Measurements from ENCODE around the gene ZBTB7A. TPM values are rescaled to one million over a fixed set of nuclear protein-coding genes. Genes with fewer than 3 reads are reported as not detected.

ZBTB7A gene
- total and polyA plus RNA-seq, 10 of the 15 experiments (the other 5 are each of a cell fraction or from before 2014, with no cell fraction given) = 0.26 to 42.4 (median 4.5) TPM

DNA sequence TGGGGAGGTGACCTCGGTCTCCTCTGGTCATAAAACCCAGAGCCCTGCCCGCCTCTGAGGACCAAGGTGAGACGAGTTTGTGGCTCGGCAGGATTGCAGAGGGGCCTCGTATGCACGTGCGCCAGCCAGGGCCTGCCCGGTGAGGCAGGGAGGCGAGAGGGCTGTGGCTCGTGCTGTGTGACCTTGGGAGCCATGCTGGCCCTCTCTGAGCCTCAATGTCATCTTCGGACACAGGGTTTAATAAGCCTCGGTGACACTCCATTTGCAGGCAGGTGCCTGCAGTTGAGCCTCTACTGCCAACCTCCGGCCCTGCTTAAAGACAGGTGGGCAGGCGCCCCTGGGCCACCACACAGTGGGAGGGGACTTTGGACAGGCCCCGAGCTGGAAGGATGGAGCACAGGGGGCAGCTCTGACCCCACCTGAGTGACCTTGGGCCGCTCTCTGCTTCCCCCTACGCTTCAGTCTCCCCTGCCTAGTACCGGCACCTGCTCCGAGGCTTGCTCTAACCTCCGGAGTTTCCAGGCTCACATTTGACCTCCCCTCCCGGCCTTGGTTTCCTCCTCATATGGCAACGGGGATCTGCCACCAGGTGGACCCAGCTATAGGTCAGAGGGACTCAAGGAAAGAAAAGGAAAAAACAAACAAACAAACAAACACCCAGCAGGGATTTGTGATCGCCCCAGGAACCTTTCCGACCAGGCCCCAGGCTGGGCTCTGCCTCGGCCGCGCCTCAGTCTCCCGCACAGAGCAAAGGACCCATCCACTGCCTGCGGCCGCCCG lies 3.1 kb downstream of the ZBTB7A start (continued):
- TF ChIP-seq TCF3 (IDR thresholded peaks at IDR 0.05; ENCODE audit: borderline replicate concordance, insufficient read depth, low read depth, low read length) (no peak), BMI1 (IDR thresholded peaks at IDR 0.05; ENCODE audit: borderline replicate concordance) (no peak), EED (IDR thresholded peaks at IDR 0.05; ENCODE audit: low read depth) (no peak), POU2F2 (IDR thresholded peaks at IDR 0.05; ENCODE audit: borderline replicate concordance, low read depth, low read length) (no peak), TCF12 (IDR thresholded peaks at IDR 0.05; ENCODE audit: low read depth, low read length) (0 out of 2 replicates have a peak, but pooled peaks have one; percentile 2), MTA3 (IDR thresholded peaks at IDR 0.05; ENCODE audit: borderline replicate concordance, low read length) (no peak), POLR2A (IDR thresholded peaks at IDR 0.05; ENCODE audit: low read depth, low read length) (peak; percentile 7), MEF2A (IDR thresholded peaks at IDR 0.05; ENCODE audit: insufficient read depth, low read depth, low read length) (no peak), EP300 (IDR thresholded peaks at IDR 0.05; ENCODE audit: borderline replicate concordance in 1 of 2, control insufficient read depth in 1 of 2, low read depth in 2 of 2, low read length in 2 of 2) (no peak), EGR1 (IDR thresholded peaks at IDR 0.05; ENCODE audit: borderline replicate concordance in 1 of 2, low read depth in 2 of 2, low read length in 2 of 2) (no peak), SMARCA5 (IDR thresholded peaks at IDR 0.05) (peak; percentile 95), TARDBP (IDR thresholded peaks at IDR 0.05; ENCODE audit: borderline replicate concordance) (no peak), BACH1 (IDR thresholded peaks at IDR 0.05; ENCODE audit: borderline replicate concordance) (peak; percentile 12; the same call in 1 of the 2 replicates), NR2F1 (conservative IDR thresholded peaks at IDR 0.05) (0 out of 2 replicates have a peak, but pooled peaks have one; percentile 21), POLR2AphosphoS5 (IDR thresholded peaks at IDR 0.05; ENCODE audit: low read length) (peak; percentile 12; the same call in 1 of the 2 replicates), ZBTB33 (IDR thresholded peaks at IDR 0.05) (no peak)
- TF ChIP-seq, protein P1, sequence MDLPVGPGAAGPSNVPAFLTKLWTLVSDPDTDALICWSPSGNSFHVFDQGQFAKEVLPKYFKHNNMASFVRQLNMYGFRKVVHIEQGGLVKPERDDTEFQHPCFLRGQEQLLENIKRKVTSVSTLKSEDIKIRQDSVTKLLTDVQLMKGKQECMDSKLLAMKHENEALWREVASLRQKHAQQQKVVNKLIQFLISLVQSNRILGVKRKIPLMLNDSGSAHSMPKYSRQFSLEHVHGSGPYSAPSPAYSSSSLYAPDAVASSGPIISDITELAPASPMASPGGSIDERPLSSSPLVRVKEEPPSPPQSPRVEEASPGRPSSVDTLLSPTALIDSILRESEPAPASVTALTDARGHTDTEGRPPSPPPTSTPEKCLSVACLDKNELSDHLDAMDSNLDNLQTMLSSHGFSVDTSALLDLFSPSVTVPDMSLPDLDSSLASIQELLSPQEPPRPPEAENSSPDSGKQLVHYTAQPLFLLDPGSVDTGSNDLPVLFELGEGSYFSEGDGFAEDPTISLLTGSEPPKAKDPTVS (IDR thresholded peaks at IDR 0.05; ENCODE audit: low read depth, low read length) = no peak
- TF ChIP-seq, protein P2, sequence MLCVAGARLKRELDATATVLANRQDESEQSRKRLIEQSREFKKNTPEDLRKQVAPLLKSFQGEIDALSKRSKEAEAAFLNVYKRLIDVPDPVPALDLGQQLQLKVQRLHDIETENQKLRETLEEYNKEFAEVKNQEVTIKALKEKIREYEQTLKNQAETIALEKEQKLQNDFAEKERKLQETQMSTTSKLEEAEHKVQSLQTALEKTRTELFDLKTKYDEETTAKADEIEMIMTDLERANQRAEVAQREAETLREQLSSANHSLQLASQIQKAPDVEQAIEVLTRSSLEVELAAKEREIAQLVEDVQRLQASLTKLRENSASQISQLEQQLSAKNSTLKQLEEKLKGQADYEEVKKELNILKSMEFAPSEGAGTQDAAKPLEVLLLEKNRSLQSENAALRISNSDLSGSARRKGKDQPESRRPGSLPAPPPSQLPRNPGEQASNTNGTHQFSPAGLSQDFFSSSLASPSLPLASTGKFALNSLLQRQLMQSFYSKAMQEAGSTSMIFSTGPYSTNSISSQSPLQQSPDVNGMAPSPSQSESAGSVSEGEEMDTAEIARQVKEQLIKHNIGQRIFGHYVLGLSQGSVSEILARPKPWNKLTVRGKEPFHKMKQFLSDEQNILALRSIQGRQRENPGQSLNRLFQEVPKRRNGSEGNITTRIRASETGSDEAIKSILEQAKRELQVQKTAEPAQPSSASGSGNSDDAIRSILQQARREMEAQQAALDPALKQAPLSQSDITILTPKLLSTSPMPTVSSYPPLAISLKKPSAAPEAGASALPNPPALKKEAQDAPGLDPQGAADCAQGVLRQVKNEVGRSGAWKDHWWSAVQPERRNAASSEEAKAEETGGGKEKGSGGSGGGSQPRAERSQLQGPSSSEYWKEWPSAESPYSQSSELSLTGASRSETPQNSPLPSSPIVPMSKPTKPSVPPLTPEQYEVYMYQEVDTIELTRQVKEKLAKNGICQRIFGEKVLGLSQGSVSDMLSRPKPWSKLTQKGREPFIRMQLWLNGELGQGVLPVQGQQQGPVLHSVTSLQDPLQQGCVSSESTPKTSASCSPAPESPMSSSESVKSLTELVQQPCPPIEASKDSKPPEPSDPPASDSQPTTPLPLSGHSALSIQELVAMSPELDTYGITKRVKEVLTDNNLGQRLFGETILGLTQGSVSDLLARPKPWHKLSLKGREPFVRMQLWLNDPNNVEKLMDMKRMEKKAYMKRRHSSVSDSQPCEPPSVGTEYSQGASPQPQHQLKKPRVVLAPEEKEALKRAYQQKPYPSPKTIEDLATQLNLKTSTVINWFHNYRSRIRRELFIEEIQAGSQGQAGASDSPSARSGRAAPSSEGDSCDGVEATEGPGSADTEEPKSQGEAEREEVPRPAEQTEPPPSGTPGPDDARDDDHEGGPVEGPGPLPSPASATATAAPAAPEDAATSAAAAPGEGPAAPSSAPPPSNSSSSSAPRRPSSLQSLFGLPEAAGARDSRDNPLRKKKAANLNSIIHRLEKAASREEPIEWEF (IDR thresholded peaks at IDR 0.05; ENCODE audit: insufficient replicate concordance, low read depth, low read length) = no peak

Measured in GM12878 (cell line).